Measurements from ENCODE around the gene RNLS. TPM values are rescaled to one million over a fixed set of nuclear protein-coding genes. Genes with fewer than 3 reads are reported as not detected.

RNLS gene
- total and polyA plus RNA-seq, 2 of the 8 experiments (the other 6 are each of a cell fraction or from before 2014, with no cell fraction given) = 7.5 to 12.7 TPM

- Histone ChIP-seq H3K79me1 (ENCODE audit: low read depth, low read length) (no peaks in the 10 kb centered on the region), H2BK20ac (ENCODE audit: low read length) (no peak overlapping the region), H3K9ac (replicated peaks in 1 of 4; ENCODE audit: extremely low read depth in 1 of 4, low read depth in 3 of 4, low read length in 3 of 4) (no peak overlapping the region), H3K79me2 (ENCODE audit: control insufficient read depth in 1 of 2, insufficient read depth in 2 of 2, low read length in 2 of 2) (no peaks in the 10 kb centered on the region), H3K4me3 (ENCODE audit: extremely low read depth in 1 of 4, insufficient read depth in 2 of 4, low read depth in 3 of 4, low read length in 4 of 4) (no peak overlapping the region), H3K4ac (replicated peaks; ENCODE audit: insufficient read length, low read depth, low read length) (no peak overlapping the region), H4K8ac (ENCODE audit: extremely low read depth, insufficient read depth, low read length) (no peak overlapping the region), H4K91ac (replicated peaks; ENCODE audit: insufficient read length, low read length) (no peak overlapping the region), H3K36me3 (ENCODE audit: control insufficient read depth in 2 of 4, insufficient read depth in 4 of 4, low read length in 3 of 4) (no peaks in the 10 kb centered on the region), H2BK5ac (ENCODE audit: low read depth, low read length) (no peak overlapping the region), H3K23me2 (ENCODE audit: low read depth, low read length) (no peaks in the 10 kb centered on the region), H4K5ac (ENCODE audit: insufficient read length, low read depth, low read length) (no peak overlapping the region), H3K4me1 (replicated peaks in 1 of 4; ENCODE audit: control insufficient read depth in 3 of 4, insufficient read depth in 4 of 4, low read length in 3 of 4) (no peaks in the 10 kb centered on the region; a peak in 1 of 7 replicates), H4K20me1 (replicated peaks in 1 of 2; ENCODE audit: control insufficient read depth in 1 of 2, insufficient read depth in 2 of 2, low read length in 2 of 2) (no peaks in the 10 kb centered on the region), H3K18ac (ENCODE audit: extremely low read depth, low read length) (no peak overlapping the region), H3K9me3 (ENCODE audit: insufficient read depth in 2 of 2, low read depth in 1 of 2, low read length in 1 of 2) (no peaks in the 10 kb centered on the region), H3K23ac (ENCODE audit: insufficient read length) (no peak overlapping the region), H3K27ac (ENCODE audit: low read depth, low read length) (no peak overlapping the region), H3K27me3 (replicated peaks in 1 of 4; ENCODE audit: control insufficient read depth in 3 of 4, extremely low read depth in 1 of 4, insufficient read depth in 3 of 4, low read length in 3 of 4) (no peaks in the 10 kb centered on the region), H3K14ac (ENCODE audit: insufficient read length) (no peak overlapping the region), H2BK15ac (ENCODE audit: low read length) (no peak overlapping the region), H3K4me2 (ENCODE audit: insufficient read depth in 1 of 2, low read depth in 2 of 2, low read length in 2 of 2) (no peak overlapping the region), H3K56ac (replicated peaks; ENCODE audit: insufficient read length, low read depth, low read length) (no peak overlapping the region), H2BK120ac (replicated peaks; ENCODE audit: low read depth, low read length) (no peak overlapping the region), H2AK5ac (ENCODE audit: low read depth, low read length) (no peak overlapping the region), H2AFZ (ENCODE audit: low read length) (no peak overlapping the region), H2BK12ac (ENCODE audit: low read depth, low read length) (no peak overlapping the region)
- POLR2A ChIA-PET (ENCODE audit: partially characterized antibody) = no interaction called here
- WGBS, 2 experiments (ENCODE audit: extremely low coverage in 1 of 2, insufficient coverage in 1 of 2, insufficient read length in 1 of 2, insufficient replicate concordance in 2 of 2, low coverage in 1 of 2, low lambda C conversion rate in 2 of 2, missing lambda C conversion rate in 1 of 2) = 86% methylated on average over 1 of the region's 1 CpG; no CpG with 5 or more reads in 1 of the 2 experiments
- CTCF ChIA-PET (ENCODE audit: partially characterized antibody) = no interaction called here
- TF ChIP-seq SIRT6 (IDR thresholded peaks at IDR 0.05; ENCODE audit: low read length) (no peak), ZNF274 (IDR thresholded peaks at IDR 0.05; ENCODE audit: borderline replicate concordance, extremely low read depth, low read length) (no peak), BACH1 (IDR thresholded peaks at IDR 0.05; ENCODE audit: low read length) (no peak), TAF7 (optimal IDR thresholded peaks at IDR 0.05; ENCODE audit: borderline replicate concordance, low read depth, low read length) (no peak), RBBP5 (IDR thresholded peaks at IDR 0.05; ENCODE audit: borderline replicate concordance, low read depth, low read length) (no peak), CBX8 (IDR thresholded peaks at IDR 0.05; ENCODE audit: borderline replicate concordance, low read depth, low read length) (no peak), RNF2 (IDR thresholded peaks at IDR 0.05; ENCODE audit: borderline replicate concordance, low read depth, low read length, missing control alignments, poor library complexity, severe bottlenecking) (no peak), SRF (IDR thresholded peaks at IDR 0.05; ENCODE audit: low read depth, low read length) (no peak), POLR2A (IDR thresholded peaks at IDR 0.05; ENCODE audit: control extremely low read depth in 1 of 2, low read depth in 2 of 2, low read length in 2 of 2) (no peak), KDM5A (IDR thresholded peaks at IDR 0.05; ENCODE audit: low read length) (no peak), TCF12 (IDR thresholded peaks at IDR 0.05; ENCODE audit: low read depth, low read length) (no peak), TAF1 (IDR thresholded peaks at IDR 0.05; ENCODE audit: low read depth, low read length) (no peak), CBX5 (IDR thresholded peaks at IDR 0.05; ENCODE audit: low read depth, low read length) (no peak), FOSL1 (IDR thresholded peaks at IDR 0.05; ENCODE audit: insufficient read depth, low read depth, low read length) (no peak), RAD21 (IDR thresholded peaks at IDR 0.05 in 1 of 2, conservative IDR thresholded peaks at IDR 0.05 in 1 of 2; ENCODE audit: low read depth in 2 of 2, low read length in 2 of 2) (no peak)
- DNase-seq (ENCODE audit: low read depth in 1 of 2, low spot score in 2 of 2) (no peak), FAIRE-seq (no peak)
Observed at GRCh38 chr10:88620441-88620840, 37.3 kb upstream of the RNLS start.
